NCI-H345 (cell line): ENCODE results near the gene MRPL44.
"Not testable (repeated sequence)": the region's sequence is repeated elsewhere in the genome, so short reads cannot be mapped to it uniquely, and the experiment has no call there.

ENCODE experiments used
- DNase-seq: peaks from one replicate; lab custom pipeline; 2025; lab: John Stamatoyannopoulos, UW

Gene MRPL44

DNA sequence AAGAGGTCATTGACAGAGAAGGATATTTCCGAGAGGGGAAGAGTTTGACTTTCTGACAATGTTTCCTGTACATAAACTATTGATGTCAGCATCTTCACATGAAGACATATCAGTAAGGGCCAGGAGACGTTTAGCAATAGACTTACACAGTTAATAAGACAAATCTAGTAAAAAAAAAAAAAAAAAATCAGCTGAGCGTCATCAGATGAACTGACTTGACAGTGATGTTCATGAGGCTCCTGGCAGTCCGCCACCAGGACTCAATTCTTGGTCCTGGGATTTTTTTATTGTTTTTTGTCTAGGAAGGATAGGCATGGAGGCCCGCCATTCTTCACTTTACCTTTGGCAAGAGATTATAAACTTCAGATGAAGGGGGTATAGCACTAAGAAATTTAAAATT, 14.5 kb downstream of the MRPL44 start:
- no peak for DNase-seq

DNA sequence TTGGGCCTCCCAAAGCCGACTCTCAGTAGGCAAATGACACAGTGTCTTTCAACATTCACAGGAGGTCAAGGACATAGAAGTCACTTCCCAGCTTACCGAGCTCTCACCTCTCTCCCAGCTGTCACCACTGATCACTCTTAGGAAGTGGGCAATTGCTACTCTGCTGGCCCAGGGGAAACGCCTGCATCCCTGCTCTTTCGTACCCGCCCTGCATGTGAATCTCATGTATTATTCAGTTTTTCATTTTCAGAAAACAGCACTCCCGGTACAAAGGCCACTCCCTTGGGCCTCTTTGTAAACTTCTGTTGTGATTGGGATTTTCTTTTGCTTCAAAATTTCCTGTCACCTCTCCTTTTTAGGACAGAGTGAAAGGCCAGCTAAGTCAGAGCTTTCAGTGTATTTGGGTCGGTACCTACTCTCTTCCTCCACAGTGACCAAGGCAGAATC, 15.4 kb downstream of the MRPL44 start:
- DNase-seq = no peak

DNA sequence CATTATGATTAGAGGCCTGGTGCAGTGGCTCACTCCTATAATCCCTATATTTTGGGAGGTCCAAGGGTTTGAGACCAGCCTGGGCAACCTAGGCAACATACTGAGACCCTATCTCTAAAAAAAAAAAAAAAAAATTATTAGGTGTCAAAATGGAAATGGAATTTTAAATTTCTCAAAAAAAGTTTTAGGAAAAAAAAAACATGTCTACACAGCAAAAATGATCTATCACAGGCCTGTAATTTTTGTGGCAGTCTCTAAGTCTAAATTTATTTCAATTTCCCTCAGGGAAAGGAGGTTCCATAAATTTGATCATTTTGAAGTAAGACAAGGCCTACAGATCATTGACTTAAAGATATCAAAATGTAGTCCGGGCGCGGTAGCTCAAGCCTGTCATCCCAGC, 16.3 kb downstream of the MRPL44 start:
- no peak for DNase-seq

DNA sequence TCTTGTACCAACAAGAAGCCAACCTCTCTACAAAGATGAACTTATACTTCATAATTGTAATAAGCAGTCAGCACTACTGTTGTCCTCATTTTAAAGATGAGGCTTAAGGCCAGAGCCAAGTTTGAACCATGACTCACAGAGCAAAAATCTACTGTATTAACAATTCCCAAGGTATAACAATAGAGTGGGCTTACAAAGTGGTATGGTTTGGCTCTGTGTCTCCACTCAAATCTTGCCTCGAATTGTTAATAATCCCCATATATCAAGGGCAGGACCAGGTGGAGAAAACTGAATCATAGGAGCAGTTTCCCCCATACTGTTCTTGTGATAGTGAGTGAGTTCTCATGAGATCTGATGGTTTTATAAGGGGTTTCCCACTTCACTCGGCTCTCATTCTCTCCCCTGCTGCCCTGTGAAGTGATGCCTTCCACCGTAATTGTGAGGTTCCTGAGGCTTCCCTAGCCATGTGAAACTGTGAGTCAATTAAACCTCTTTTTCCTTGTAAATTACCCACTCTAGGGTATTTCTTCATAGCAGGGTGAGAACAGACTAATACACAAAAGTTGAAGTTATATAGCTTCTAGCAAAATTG, 19.5 kb downstream of the MRPL44 start:
- no peak for DNase-seq

DNA sequence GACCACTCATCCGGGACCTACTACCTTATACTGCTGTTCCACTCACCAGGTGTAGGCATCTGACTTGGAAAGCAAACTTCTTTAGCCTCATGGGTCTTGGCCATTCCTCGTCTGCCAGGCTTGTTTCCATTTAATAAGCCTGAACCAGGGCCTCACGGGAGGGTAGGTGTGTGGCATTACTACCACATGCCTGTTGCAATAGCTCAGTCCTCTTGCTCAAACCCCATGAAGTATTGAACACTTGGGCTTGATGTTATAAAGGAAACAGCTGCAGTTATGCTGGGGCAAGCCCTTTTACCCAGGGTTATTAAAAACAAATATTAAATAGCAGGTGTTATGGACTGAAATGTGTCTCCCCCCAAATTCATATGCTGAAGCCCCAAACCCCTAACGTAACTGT, 21.2 kb downstream of the MRPL44 start:
- no peak for DNase-seq

DNA sequence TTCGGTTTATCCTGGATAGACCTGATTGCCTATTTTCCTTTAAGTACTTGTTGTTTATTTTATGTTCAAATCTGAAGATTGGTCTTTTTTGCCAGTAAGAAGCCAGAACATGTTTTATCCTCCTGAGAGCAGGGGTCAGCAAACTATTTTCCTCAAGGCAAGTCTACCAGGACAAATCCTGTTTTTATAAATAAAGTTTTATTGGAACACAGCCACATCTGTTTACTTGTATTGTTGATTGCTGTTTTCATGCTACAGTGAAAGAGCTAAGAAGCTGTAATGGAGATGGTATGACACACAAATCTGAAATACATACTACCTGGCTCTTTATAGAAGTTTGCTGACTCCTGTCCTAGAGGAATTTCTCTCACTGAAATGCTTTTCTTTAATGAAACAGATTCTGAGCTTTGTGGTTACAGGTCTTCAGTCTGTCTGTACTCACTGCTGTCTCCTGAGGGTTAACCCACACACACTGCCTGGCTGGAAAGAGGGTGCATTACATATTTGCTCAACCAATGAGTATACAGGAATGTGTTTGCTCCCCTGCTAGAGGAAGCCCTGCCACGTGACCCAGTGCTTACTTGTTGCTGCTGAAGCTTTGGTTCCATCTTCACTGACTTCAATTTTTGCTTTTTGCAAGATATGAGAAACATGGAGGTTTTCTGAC, 22.6 kb downstream of the MRPL44 start:
- DNase-seq = no peak

DNA sequence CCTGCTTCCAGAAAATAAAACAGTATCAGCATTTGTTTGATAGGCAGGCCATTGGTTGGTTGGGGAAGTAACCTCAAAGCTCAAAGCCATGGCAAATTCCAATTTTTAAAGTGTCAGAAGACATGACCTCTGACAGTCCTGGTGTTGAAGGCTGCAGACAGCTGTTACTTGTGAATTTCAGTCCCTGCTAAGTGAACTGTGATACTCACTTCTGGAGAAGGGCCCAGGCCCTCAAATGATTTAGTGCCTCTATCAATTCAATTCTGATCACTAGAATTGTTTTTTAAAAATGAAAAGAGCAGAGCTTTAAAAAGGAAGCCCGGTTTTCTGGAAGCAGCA, 23.1 kb downstream of the MRPL44 start:
- DNase-seq = no peak

DNA sequence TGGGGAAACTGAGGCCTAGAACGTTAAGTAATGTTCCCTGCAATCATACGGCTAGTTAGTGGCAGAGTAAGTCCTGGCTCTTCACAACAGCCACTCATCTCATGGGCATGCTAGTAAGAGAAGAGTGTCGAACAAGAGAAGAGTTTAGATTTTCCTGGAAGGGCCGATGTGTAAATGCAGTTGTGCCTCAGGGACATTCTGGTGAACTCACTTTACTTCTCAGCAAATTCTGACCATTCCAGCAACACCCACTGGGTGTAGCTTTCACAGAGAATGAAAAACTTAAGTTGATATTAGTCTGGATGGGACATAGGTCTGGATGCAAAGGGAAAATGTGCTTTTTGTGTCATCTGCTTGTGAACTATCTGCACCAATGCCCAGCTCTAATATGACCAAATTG, 23.5 kb downstream of the MRPL44 start:
- no peak for DNase-seq

DNA sequence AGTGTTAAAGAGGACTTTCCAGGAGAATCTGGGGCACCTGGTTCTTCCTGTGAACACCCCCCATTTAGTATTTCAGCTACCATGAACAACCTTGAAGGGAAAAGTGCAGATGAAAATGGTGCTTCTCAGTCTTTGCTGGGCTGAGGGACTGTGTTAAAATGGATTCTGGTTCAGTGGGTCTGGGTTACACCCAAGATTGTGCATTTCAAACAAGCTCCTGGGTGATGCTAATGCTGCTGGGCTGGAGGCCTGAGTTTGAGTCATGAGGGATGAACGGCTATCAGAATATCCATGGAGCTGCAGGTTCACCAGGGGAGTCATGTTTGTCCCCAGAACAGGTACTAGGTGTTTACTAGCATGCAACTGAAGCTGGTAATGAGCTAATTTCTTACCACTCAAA, 24.0 kb downstream of the MRPL44 start:
- no peak for DNase-seq

DNA sequence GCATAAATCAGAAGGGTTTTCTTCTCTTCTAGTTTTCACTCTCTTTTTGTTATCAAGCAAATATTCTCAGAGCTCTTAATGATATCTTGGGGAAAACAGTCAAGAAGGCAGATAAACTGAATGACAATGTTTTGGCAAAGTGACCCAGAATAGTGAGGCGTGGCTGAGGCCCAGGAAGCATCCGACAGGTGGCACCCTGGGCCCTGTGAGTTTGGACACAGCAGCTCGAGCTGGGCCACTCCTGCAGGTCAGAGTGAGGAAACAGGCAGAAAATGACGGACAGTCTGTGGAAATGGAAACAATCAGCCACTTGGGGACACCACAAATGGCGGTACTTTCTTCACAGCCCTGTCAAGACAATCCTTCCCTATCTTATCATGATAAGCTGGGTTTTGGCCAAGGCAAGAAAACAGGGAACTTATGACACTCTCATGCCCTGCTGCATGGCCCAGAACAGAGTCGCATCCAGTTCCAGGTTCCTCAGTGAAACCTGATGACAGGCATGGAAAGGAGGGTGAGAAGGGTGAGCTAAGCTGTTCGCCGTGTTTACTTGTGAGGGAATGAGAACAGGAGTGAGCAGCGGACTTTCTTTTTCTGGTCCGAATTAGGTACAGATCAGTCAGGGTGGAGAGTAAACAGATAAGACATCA, 32.1 kb downstream of the MRPL44 start:
- no peak for DNase-seq

DNA sequence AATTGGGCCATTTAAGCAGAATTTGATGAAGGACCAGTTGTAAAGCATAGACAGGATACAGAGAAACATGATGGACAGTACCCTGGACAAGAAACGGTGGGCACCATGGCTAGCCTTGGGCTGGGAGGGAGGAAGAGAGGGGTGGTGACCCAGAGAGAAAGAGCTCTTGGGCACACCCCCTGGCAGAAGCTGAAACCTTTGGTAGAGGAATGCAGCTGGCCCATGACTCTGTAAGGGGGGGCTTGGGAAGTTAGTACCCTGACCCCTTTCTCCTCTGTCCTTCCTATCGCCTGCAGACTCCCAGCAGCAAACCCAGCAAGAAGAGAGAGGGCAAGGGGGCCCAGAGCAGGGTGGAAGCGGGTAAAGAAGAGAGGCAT, 32.6 kb downstream of the MRPL44 start:
- DNase-seq = no peak

DNA sequence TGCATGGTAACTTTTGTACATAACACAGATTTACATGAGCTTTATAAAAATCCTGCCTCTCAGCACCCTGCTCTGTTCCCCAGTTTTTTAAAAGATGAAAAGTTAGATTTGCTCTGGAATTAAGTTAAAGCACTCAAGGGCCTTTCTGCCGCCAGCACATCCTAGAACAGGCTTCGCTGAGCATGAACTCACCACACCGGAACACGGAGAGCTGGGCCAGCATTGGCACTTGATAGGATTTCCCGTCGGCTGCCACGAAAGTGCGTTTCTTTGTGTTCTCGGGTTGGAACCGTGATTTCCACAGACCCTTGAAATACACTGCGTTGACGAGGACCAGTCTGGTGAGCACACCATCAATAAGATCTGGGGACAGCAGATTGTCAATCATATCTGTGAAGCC, 34.3 kb downstream of the MRPL44 start:
- no peak for DNase-seq

DNA sequence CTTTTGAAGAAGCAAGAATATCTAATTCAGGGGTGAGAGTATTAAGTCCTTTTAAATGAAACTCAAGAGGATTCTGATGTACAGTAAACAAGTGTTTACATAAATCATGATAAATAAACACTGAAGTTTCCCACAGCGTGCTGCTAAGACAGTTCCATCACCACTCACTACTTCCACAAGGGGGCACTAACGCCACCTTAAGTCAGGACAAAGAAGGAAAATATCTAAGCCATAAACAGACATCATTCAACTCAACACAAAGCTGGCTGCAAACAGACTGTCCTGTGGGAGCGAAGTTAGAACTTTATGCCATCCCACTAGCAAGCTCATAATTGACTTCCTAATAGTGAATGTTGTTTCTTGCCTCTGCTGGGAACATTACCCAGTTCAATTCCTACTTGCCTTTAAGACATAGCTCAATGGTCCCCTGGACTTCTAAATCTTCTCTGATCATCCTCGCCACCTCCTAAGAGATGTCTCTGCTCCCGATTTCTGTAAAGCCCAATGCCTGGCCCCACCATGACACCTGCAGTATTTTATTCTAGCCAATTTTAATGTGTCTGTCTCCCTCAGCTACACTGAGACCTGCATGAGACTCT, 36.5 kb downstream of the MRPL44 start:
- peak; percentile 68 for DNase-seq

DNA sequence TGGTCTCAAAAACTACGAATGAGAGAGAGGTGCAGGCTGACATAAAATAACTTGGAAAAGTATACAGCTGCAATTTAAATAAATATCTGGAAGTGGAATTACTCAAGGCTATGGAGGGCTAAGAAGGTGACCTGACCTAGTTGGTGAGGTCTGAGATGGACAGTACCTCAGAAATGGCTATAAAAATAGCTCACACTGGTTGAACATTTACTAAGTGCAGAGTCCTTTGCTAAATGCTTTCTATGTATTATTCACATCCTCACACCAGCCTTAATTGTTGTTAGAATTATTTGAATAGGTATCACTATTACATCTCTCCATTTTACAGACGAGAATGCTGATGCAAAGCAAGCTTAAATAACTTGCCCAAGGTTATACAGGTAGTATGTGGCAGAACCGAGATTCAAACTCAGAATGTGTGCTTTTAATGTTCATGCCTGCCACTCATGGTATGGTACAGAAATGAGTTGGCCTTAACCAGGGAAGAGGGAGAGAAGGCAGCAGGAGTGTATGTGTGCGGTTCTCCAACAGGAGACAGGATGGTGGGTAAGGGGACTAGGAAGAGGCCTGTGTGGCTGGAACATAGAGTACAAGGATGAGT, 37.4 kb downstream of the MRPL44 start:
- DNase-seq = no peak

DNA sequence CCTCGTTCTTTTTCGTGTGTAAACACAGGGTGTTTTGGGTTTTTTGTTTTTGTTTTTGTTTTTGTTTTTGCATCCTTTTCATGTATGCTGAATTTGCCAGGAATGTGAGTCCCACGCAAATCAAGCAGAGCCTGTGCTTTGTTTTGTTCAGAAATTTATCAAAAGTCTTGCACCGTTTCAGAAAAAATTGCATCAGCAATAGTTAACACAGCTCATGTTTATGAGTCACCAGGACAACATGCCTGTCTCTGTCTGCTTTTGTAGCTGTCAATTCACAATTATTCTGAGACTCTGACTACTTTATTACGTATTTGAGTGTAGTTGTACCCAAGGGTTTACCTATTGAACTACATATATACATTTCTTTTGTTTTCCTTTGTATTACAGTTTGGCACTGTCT, 38.3 kb downstream of the MRPL44 start:
- DNase-seq = no peak

DNA sequence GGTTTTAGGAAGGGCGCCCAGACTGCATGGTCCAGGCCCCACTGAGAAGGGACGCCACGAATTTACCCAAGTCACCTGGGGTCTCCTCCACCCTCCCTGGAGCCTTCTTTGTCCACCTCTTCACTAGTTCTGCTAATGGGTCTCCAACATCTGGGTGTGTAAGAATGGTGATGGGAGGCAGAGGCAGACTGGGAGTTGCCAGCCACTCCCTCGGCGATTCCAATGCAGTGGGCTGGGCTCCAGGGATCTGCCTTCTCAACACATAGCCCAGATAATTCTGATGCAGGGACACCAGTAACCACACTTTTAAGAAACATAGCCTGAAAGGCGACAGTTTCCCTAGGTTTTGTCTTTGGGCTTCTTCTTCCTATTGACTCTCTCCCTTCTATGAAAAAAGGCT, 39.1 kb downstream of the MRPL44 start:
- no peak for DNase-seq

DNA sequence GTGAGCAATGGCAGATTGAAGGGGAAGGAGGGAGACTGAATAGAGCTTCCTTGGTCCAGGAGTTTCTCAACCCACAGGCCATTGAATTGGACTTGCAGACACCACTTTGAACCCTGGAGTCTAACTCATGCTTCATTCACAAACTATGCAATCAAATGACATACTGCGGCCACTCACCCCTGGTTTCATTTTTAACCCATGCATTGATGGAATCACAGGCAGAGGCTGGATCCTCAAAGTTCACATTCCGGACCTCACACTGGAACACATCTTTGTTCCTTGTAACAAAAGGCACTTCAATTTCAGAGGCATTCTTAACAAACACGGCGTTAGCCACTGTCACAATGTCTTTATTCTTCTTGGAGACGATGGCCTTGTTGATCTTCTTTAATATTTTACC, 40.7 kb downstream of the MRPL44 start:
- DNase-seq = no peak

DNA sequence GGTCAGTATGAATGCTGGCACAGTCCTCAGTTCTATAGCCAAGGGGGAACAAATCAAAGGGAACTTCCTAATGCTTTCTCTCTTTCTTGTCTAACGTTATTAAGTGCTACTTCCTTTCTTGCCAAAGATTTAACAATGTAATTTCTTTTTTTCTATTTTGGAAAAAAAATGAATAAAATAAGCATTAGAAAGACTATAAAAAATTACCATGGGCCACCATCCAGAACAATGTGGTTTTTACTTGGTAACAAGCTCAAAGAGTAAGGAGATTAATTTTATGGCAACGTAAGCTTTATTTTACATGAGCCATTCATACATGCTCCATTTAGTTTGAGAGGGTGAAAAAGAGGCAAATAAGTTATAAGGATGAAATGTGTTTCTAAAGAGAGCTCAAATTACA, 41.7 kb downstream of the MRPL44 start:
- DNase-seq = no peak

DNA sequence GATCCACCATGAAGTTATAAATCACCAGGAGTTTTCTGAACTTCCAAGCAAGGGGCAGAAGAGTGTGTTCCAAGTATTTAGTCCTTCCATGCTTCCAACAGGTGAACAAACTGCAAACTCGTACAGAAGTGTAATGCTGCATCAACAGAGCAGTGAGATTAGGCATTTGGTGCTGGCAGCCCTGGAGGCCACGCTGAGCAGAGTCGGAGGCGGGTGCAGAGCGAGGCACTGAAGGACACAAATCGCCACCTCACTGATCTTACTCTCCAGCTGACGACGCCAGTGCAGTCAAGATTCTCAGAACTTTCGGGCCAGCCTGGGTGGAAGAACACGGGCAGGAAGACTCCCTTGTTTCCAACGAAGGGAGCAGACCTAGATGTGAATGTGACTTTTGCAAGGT, 42.6 kb downstream of the MRPL44 start:
- no peak for DNase-seq

DNA sequence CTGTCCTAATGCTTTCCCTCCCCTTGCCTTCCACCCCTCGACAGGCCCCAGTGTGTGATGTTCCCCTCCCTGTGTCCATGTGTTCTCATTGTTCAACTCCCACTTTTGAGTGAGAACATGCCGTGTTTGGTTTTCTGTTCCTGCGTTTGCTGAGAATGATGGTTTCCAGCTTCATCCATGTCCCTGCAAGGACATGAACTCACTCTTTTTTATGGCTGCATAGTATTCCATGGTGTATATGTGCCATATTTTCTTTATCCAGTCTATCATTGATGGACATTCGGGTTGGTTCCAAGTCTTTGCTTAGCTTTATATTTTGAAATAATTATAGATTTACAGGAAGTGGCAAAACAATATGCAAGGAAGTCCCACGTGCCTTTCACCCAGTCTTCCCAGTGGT, 43.4 kb downstream of the MRPL44 start:
- not testable (repeated sequence) for DNase-seq

DNA sequence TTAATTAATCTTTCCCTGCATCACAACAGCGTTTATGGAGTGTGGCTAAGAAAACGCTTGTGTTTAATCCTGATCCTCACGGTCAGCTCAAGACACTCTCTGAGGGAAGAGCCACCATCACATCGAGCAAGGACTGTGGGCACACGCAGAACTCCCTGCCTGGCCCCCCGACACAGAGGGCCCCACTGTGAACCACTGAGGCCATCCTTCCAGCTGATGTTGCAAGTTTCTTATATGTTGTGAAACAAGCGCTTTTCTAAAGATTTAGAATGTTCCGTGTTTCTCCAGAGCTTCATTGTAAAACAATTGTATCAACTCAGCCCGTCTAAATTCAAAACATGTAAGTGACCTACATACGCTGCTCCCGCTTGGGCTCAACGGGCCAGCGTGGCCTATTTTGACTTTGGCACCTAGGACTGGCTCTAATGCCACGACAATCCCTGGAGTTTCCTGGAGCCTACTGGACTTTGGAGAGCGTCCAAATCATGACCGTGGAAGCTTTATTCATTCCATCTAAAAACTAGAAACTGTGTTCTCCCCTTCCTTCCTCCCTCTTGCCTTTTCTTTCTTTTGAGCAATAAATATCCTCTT, 46.9 kb downstream of the MRPL44 start:
- DNase-seq = no peak

DNA sequence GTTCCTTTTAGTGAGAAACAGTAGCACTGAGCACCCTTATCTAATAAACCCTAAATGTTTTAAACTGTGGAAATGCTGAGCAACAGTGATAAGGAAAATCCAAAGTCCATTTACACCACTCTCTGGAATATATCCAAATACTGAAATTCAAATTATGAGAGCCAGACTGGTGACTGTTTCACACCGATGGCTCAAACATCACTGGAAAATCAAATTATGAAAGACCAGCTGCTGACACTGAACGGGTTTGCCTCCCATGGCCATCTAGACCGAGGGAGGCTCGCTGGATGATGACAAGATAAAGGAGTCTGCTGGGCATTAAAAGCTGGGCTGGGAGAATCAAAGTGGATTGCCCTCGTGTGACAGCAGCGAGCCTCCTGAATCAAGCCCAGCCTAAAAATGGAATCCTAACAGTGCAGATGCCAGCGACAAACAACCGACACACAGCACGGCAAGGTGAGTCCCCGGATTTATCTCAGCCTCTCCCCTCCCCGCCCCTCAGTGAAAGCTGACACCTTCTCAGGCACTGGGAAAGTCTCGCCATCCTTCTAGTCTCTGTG, 51.5 kb downstream of the MRPL44 start:
- no peak for DNase-seq
